GM23338 (cell line): ENCODE measurements around the gene HAS3. TPM values are rescaled to one million over a fixed set of nuclear protein-coding genes. Genes with fewer than 3 reads are reported as not detected.

Experiments used
- ATAC-seq: fragments of 200-7000 bp; cut with Tn5 transposase; 3 replicates; pipeline ENCODE4 v1.9.1; 2020
- DNase-seq: peaks from one replicate; pipeline ENCODE4 v3.0.0-alpha.2; 2015; ENCODE audit warnings: low spot score
- H2AFZ ChIP-seq: fragments of 200-600 bp; sonication (generic); 2 replicates; pipeline ENCODE4 v1.8.0; 2016; ENCODE audit warnings: antibody characterized with exemption, mild to moderate bottlenecking, moderate library complexity
- H3F3A ChIP-seq: fragments of 200-600 bp; sonication (generic); replicated peaks from 2 replicates; pipeline ENCODE4 v1.8.0; 2017; ENCODE audit warnings: antibody characterized with exemption, mixed run types, low read depth
- H3K27ac ChIP-seq: fragments of 200-600 bp; sonication (generic); 2 replicates; pipeline ENCODE4 v1.6.1; 2016; ENCODE audit warnings: low read depth
- H3K27me3 ChIP-seq: fragments of 200-600 bp; sonication (generic); 2 replicates; pipeline ENCODE4 v1.8.0; 2016; ENCODE audit warnings: mild to moderate bottlenecking, mixed run types, moderate library complexity; ENCODE audit not compliant: insufficient read depth
- H3K36me3 ChIP-seq: fragments of 200-600 bp; sonication (generic); 2 replicates; pipeline ENCODE4 v1.8.0; 2016; ENCODE audit warnings: mild to moderate bottlenecking; ENCODE audit not compliant: insufficient read depth
- H3K4me1 ChIP-seq: fragments of 200-600 bp; sonication (generic); 2 replicates; pipeline ENCODE4 v1.8.0; 2016; ENCODE audit warnings: mild to moderate bottlenecking, moderate library complexity; ENCODE audit not compliant: insufficient read depth
- H3K4me2 ChIP-seq: fragments of 200-600 bp; sonication (generic); 2 replicates; pipeline ENCODE4 v1.7.1; 2017; ENCODE audit warnings: mixed run types
- H3K4me3 ChIP-seq: fragments of 200-600 bp; sonication (generic); 2 replicates; pipeline ENCODE4 v1.6.1; 2016; ENCODE audit warnings: mixed run types
- H3K79me2 ChIP-seq: fragments of 200-600 bp; sonication (generic); replicated peaks from 2 replicates; pipeline ENCODE4 v1.8.0; 2017; ENCODE audit warnings: mild to moderate bottlenecking; ENCODE audit not compliant: insufficient read depth
- H3K9me2 ChIP-seq: fragments of 200-600 bp; sonication (generic); 2 replicates; pipeline ENCODE4 v1.8.0; 2017; ENCODE audit not compliant: insufficient read depth
- H4K20me1 ChIP-seq: fragments of 200-600 bp; sonication (generic); replicated peaks from 2 replicates; pipeline ENCODE4 v1.8.0; 2017; ENCODE audit warnings: mild to moderate bottlenecking; ENCODE audit not compliant: insufficient read depth
- H3K27ac Mint-ChIP-seq: 2 replicates; pipeline ENCODE4 v1.8.0; 2020; ENCODE audit warnings: inconsistent platforms, mild to moderate bottlenecking, moderate library complexity, mixed read lengths
- H3K27me3 Mint-ChIP-seq: 3 replicates; pipeline ENCODE4 v1.8.0; 2022; ENCODE audit warnings: low read depth, mild to moderate bottlenecking, moderate library complexity, mixed read lengths, inconsistent platforms; ENCODE audit not compliant: insufficient read depth, poor library complexity
- H3K36me3 Mint-ChIP-seq: 3 replicates; pipeline ENCODE4 v1.8.0; 2021; ENCODE audit warnings: low read depth, mild to moderate bottlenecking, inconsistent platforms, moderate library complexity, mixed read lengths
- H3K4me1 Mint-ChIP-seq: 3 replicates; pipeline ENCODE4 v1.8.0; 2020; ENCODE audit warnings: mild to moderate bottlenecking, inconsistent platforms, mixed read lengths
- H3K4me3 Mint-ChIP-seq: 3 replicates; pipeline ENCODE4 v1.8.0; 2021; ENCODE audit warnings: moderate library complexity, mild to moderate bottlenecking, inconsistent platforms, mixed read lengths
- H3K9me3 Mint-ChIP-seq: 3 replicates; pipeline ENCODE4 v1.8.0; 2020; ENCODE audit warnings: moderate library complexity, mild to moderate bottlenecking, inconsistent platforms, mixed read lengths
- CREB1 ChIP-seq: fragments of 250-450 bp; sonication (Bioruptor Pico); IDR thresholded peaks from 2 replicates; pipeline ENCODE4 v1.5.0; 2020; ENCODE audit warnings: low read depth, mild to moderate bottlenecking, moderate library complexity
- EZH2 ChIP-seq: fragments of 200-600 bp; sonication (generic); IDR thresholded peaks from one replicate; pipeline ENCODE4 v1.8.0; 2017; ENCODE audit warnings: antibody characterized with exemption, mild to moderate bottlenecking, low read depth; ENCODE audit not compliant: unreplicated experiment
- EZH2phosphoT487 ChIP-seq: fragments of 200-600 bp; sonication (generic); IDR thresholded peaks from one replicate; pipeline ENCODE4 v1.8.1; 2018; ENCODE audit warnings: antibody characterized with exemption; ENCODE audit not compliant: unreplicated experiment
- JUNB ChIP-seq: IDR thresholded peaks from one replicate; pipeline ENCODE4 v1.6.1; 2016; ENCODE audit warnings: antibody characterized with exemption; ENCODE audit not compliant: unreplicated experiment
- NANOG ChIP-seq: IDR thresholded peaks from 2 replicates; pipeline ENCODE4 v1.6.1; 2016; ENCODE audit warnings: antibody characterized with exemption, borderline replicate concordance
- POLR2AphosphoS5 ChIP-seq: IDR thresholded peaks from 2 replicates; pipeline ENCODE4 v1.6.1; 2016; ENCODE audit warnings: antibody characterized with exemption, low read depth
- STAT1 ChIP-seq: IDR thresholded peaks from one replicate; pipeline ENCODE4 v1.6.1; 2016; ENCODE audit warnings: antibody characterized with exemption; ENCODE audit not compliant: unreplicated experiment
- ZNF114 ChIP-seq: fragments of 250-450 bp; sonication (Bioruptor Pico); IDR thresholded peaks from 2 replicates; pipeline ENCODE4 v1.5.0; 2020; ENCODE audit warnings: mild to moderate bottlenecking, moderate library complexity
- ZNF331 ChIP-seq: fragments of 250-450 bp; sonication (Bioruptor Pico); IDR thresholded peaks from 2 replicates; pipeline ENCODE4 v1.5.0; 2020; ENCODE audit warnings: low read depth, mild to moderate bottlenecking, moderate library complexity
- ZNF462 ChIP-seq: fragments of 250-450 bp; sonication (Bioruptor Pico); IDR thresholded peaks from 2 replicates; pipeline ENCODE4 v1.5.0; 2020; ENCODE audit warnings: mild to moderate bottlenecking, moderate library complexity
- polyA plus RNA-seq: library from polyadenylated mRNA; unstranded; fragments of >200 nt; fragmentation: Nextera tagmentation; extraction: Ambion mirVana; gene quantifications from 2 replicates; pipeline ENCODE4 v1.2.1, GENCODE V29; 2016
- total RNA-seq: library from RNA; depleted of rRNA; stranded (reverse); fragments of >200 nt; shearing (Covaris generic); gene quantifications from 2 replicates; pipeline ENCODE4 v1.2.3, GENCODE V29; 2014
- TF ChIP-seq, protein P1 (sequence below): IDR thresholded peaks from 2 replicates; pipeline ENCODE4 v1.6.1; 2016; ENCODE audit warnings: antibody characterized with exemption
- TF ChIP-seq, protein P2 (sequence below), 2 experiments: fragments of 200-600 bp in 1 of 2; sonication (generic) in 1 of 2; conservative IDR thresholded peaks; 2 replicates each; pipeline versions ENCODE4 v1.5.1 to v1.6.1; 2016 to 2017; ENCODE audit warnings: antibody characterized with exemption in 2 of 2, low read depth in 2 of 2, mild to moderate bottlenecking in 2 of 2, moderate library complexity in 1 of 2
- TF ChIP-seq, protein P3 (sequence below): IDR thresholded peaks from one replicate; pipeline ENCODE4 v1.6.1; 2018; ENCODE audit warnings: antibody characterized with exemption; ENCODE audit not compliant: unreplicated experiment

The HAS3 gene
- total and polyA plus RNA-seq, 2 experiments from 2014 or later = 7.3 to 54.9 TPM

DNA sequence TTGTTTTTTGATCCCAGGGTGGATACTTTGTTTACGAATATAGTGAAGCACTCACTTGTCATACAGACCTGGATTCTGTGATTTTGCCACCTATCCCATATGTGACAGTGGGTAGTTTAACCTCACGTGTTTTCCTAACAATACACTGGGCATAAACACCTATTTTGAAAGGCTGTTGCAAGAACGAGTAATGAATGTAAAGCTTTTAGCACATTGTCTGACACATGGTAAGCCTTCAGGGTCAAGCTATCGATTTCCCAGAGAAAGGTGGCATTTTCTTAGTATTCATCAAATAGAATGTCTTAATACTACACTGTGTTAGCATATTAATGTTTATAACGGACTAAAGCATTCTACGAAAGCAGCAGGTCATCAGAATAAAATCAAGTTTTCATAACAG, 25.0 kb downstream of the HAS3 start:
- Histone ChIP-seq H4K20me1 (peaks cover 38% of the 10 kb centered on the region), H2AFZ (no peak overlapping the region), H3K4me1 (peaks cover 18% of the 10 kb centered on the region), H3K36me3 (no peaks in the 10 kb centered on the region), H3K27ac (peak overlapping the region; percentile 100; the same call in 1 of the 2 replicates), H3F3A (peaks cover 21% of the 10 kb centered on the region), H3K4me3 (peak overlapping the region; percentile 99), H3K9me2 (no peaks in the 10 kb centered on the region), H3K4me2 (peak overlapping the region; percentile 80), H3K79me2 (peaks cover 92% of the 10 kb centered on the region), H3K27me3 (no peaks in the 10 kb centered on the region)
- H3K27me3 Mint-ChIP-seq = peaks cover 12% of the 10 kb centered on the region
- ATAC-seq = no peak
- no peak overlapping the region for H3K27ac Mint-ChIP-seq
- H3K4me1 Mint-ChIP-seq = peaks cover 34% of the 10 kb centered on the region
- DNase-seq = no peak
- TF ChIP-seq STAT1 (no peak), POLR2AphosphoS5 (no peak), EZH2phosphoT487 (no peak), JUNB (no peak), ZNF331 (CRISPR knock-in tag) (no peak), EZH2 (no peak), ZNF462 (CRISPR knock-in tag) (no peak), NANOG (no peak), CREB1 (CRISPR knock-in tag) (no peak), ZNF114 (CRISPR knock-in tag) (no peak)
- TF ChIP-seq, protein P1, sequence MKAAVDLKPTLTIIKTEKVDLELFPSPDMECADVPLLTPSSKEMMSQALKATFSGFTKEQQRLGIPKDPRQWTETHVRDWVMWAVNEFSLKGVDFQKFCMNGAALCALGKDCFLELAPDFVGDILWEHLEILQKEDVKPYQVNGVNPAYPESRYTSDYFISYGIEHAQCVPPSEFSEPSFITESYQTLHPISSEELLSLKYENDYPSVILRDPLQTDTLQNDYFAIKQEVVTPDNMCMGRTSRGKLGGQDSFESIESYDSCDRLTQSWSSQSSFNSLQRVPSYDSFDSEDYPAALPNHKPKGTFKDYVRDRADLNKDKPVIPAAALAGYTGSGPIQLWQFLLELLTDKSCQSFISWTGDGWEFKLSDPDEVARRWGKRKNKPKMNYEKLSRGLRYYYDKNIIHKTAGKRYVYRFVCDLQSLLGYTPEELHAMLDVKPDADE = no peak
- TF ChIP-seq, protein P2, sequence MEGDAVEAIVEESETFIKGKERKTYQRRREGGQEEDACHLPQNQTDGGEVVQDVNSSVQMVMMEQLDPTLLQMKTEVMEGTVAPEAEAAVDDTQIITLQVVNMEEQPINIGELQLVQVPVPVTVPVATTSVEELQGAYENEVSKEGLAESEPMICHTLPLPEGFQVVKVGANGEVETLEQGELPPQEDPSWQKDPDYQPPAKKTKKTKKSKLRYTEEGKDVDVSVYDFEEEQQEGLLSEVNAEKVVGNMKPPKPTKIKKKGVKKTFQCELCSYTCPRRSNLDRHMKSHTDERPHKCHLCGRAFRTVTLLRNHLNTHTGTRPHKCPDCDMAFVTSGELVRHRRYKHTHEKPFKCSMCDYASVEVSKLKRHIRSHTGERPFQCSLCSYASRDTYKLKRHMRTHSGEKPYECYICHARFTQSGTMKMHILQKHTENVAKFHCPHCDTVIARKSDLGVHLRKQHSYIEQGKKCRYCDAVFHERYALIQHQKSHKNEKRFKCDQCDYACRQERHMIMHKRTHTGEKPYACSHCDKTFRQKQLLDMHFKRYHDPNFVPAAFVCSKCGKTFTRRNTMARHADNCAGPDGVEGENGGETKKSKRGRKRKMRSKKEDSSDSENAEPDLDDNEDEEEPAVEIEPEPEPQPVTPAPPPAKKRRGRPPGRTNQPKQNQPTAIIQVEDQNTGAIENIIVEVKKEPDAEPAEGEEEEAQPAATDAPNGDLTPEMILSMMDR (conservative IDR thresholded peaks at IDR 0.05; ENCODE audit: low read depth in 2 of 2) = no peak
- TF ChIP-seq, protein P3, sequence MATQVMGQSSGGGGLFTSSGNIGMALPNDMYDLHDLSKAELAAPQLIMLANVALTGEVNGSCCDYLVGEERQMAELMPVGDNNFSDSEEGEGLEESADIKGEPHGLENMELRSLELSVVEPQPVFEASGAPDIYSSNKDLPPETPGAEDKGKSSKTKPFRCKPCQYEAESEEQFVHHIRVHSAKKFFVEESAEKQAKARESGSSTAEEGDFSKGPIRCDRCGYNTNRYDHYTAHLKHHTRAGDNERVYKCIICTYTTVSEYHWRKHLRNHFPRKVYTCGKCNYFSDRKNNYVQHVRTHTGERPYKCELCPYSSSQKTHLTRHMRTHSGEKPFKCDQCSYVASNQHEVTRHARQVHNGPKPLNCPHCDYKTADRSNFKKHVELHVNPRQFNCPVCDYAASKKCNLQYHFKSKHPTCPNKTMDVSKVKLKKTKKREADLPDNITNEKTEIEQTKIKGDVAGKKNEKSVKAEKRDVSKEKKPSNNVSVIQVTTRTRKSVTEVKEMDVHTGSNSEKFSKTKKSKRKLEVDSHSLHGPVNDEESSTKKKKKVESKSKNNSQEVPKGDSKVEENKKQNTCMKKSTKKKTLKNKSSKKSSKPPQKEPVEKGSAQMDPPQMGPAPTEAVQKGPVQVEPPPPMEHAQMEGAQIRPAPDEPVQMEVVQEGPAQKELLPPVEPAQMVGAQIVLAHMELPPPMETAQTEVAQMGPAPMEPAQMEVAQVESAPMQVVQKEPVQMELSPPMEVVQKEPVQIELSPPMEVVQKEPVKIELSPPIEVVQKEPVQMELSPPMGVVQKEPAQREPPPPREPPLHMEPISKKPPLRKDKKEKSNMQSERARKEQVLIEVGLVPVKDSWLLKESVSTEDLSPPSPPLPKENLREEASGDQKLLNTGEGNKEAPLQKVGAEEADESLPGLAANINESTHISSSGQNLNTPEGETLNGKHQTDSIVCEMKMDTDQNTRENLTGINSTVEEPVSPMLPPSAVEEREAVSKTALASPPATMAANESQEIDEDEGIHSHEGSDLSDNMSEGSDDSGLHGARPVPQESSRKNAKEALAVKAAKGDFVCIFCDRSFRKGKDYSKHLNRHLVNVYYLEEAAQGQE = no peak
- peaks cover 49% of the 10 kb centered on the region for H3K36me3 Mint-ChIP-seq
- H3K9me3 Mint-ChIP-seq = no peaks in the 10 kb centered on the region
- H3K4me3 Mint-ChIP-seq = peak overlapping the region; percentile 96
